GM12874 (cell line): ENCODE results near the gene KLF7.

Experiments used
- CTCF ChIP-seq: IDR thresholded peaks from 2 replicates; pipeline ENCODE4 v1.5.1; 2011; ENCODE audit warnings: low read depth, mild to moderate bottlenecking, control low read depth, low read length, moderate library complexity; ENCODE audit not compliant: insufficient read depth

KLF7 gene

GRCh38 chr2:207161247-207162123 is 4.3 kb downstream of the KLF7 start:
- TF ChIP-seq CTCF = no peak

- no peak for TF ChIP-seq CTCF
Measured at GRCh38 chr2:207160115-207160514, 5.6 kb downstream of the KLF7 start.

- no peak for TF ChIP-seq CTCF
Measured at GRCh38 chr2:207159002-207159401, 6.7 kb downstream of the KLF7 start.

- TF ChIP-seq CTCF = no peak
Measured at GRCh38 chr2:207157731-207158130, 8.0 kb downstream of the KLF7 start.

GRCh38 chr2:207157162-207157481 is 8.6 kb downstream of the KLF7 start:
- TF ChIP-seq CTCF = no peak

- TF ChIP-seq CTCF = no peak
Measured at GRCh38 chr2:207156451-207157161, 9.1 kb downstream of the KLF7 start.

- TF ChIP-seq CTCF = no peak
Measured at GRCh38 chr2:207155516-207156444, 10.0 kb downstream of the KLF7 start.
